WTC11 (cell line): Measurements from ENCODE around the gene OR2F2. TPM values are rescaled to one million over a fixed set of nuclear protein-coding genes. Genes with fewer than 3 reads are reported as not detected.

Experiments
- ATAC-seq: fragments of 200-7000 bp; cut with Tn5 transposase; 2 replicates; pipeline ENCODE4 v1.10.0; 2021; ENCODE audit warnings: mild to moderate bottlenecking, moderate library complexity
- CTCF ChIA-PET: fragments of 300-600 bp; sonication (Branson Sonifier 250); formaldehyde crosslinking; loops from one replicate; lab custom pipeline; 2021; ENCODE audit warnings: antibody characterized with exemption; lab: Charles Lee
- POLR2A ChIA-PET: fragments of 350-600 bp; sonication (Branson Sonifier 250); formaldehyde crosslinking; loops from one replicate; lab custom pipeline; 2021; ENCODE audit warnings: antibody characterized with exemption; lab: Charles Lee
- DNase-seq: peaks from one replicate; pipeline ENCODE4 v3.0.0; 2021; ENCODE audit warnings: low spot score
- H3K27ac Mint-ChIP-seq: 2 replicates; pipeline ENCODE4 v1.8.0; 2021; ENCODE audit warnings: mixed read lengths
- H3K27me3 Mint-ChIP-seq: 2 replicates; pipeline ENCODE4 v1.8.0; 2021; ENCODE audit warnings: low read depth, mild to moderate bottlenecking, moderate library complexity, mixed read lengths
- H3K36me3 Mint-ChIP-seq: 2 replicates; pipeline ENCODE4 v1.8.0; 2021; ENCODE audit warnings: mixed read lengths
- H3K4me1 Mint-ChIP-seq: 2 replicates; pipeline ENCODE4 v1.8.0; 2022; ENCODE audit warnings: mixed read lengths
- H3K4me3 Mint-ChIP-seq: 2 replicates; pipeline ENCODE4 v1.8.0; 2021; ENCODE audit warnings: mild to moderate bottlenecking, moderate library complexity, mixed read lengths
- H3K9me3 Mint-ChIP-seq: 2 replicates; pipeline ENCODE4 v1.8.0; 2021; ENCODE audit warnings: mixed read lengths
- EMX1 ChIP-seq: fragments of 250-450 bp; sonication (Bioruptor Pico); IDR thresholded peaks from 2 replicates; pipeline ENCODE4 v1.8.0; 2021; ENCODE audit warnings: mild to moderate bottlenecking
- KAT7 ChIP-seq: sonication (generic); formaldehyde crosslinking; IDR thresholded peaks from 2 replicates; pipeline ENCODE4 v1.8.1; 2023; ENCODE audit warnings: missing genetic modification reagents, mild to moderate bottlenecking, borderline replicate concordance
- NFATC4 ChIP-seq: fragments of 250-450 bp; sonication (Bioruptor Pico); IDR thresholded peaks from 2 replicates; pipeline ENCODE4 v1.9.0; 2021; ENCODE audit warnings: mild to moderate bottlenecking
- NFYB ChIP-seq: sonication (generic); formaldehyde crosslinking; conservative IDR thresholded peaks from 2 replicates; pipeline ENCODE4 v1.8.0; 2022; ENCODE audit warnings: low read depth, missing genetic modification reagents
- SMAD4 ChIP-seq: sonication (generic); formaldehyde crosslinking; IDR thresholded peaks from 2 replicates; pipeline ENCODE4 v1.8.0; 2022; ENCODE audit warnings: mild to moderate bottlenecking, missing genetic modification reagents
- TEAD1 ChIP-seq: sonication (generic); formaldehyde crosslinking; IDR thresholded peaks from 2 replicates; pipeline ENCODE4 v1.8.0; 2022; ENCODE audit warnings: mild to moderate bottlenecking, missing genetic modification reagents
- ZNF121 ChIP-seq: sonication (generic); formaldehyde crosslinking; IDR thresholded peaks from 2 replicates; pipeline ENCODE4 v1.8.0; 2023; ENCODE audit warnings: missing genetic modification reagents
- ZNF671 ChIP-seq: fragments of 250-450 bp; sonication (Bioruptor Pico); IDR thresholded peaks from 2 replicates; pipeline ENCODE4 v1.8.0; 2021; ENCODE audit warnings: mild to moderate bottlenecking
- total RNA-seq: library from RNA; stranded (reverse); gene quantifications from 3 replicates; pipeline ENCODE4 v1.2.3, GENCODE V29; 2021
- TF ChIP-seq, protein P1 (sequence below): sonication (generic); formaldehyde crosslinking; IDR thresholded peaks from 2 replicates; pipeline ENCODE4 v1.8.1; 2023; ENCODE audit warnings: mild to moderate bottlenecking, missing genetic modification reagents
- TF ChIP-seq, protein P2 (sequence below): sonication (generic); formaldehyde crosslinking; IDR thresholded peaks from 2 replicates; pipeline ENCODE4 v1.8.0; 2023; ENCODE audit warnings: missing genetic modification reagents, mild to moderate bottlenecking, borderline replicate concordance
- TF ChIP-seq, protein P3 (sequence below): sonication (generic); formaldehyde crosslinking; IDR thresholded peaks from 2 replicates; pipeline ENCODE4 v1.8.1; 2023; ENCODE audit warnings: mild to moderate bottlenecking, missing genetic modification reagents, moderate library complexity
- TF ChIP-seq, protein P4 (sequence below): fragments of 250-450 bp; sonication (Bioruptor Pico); IDR thresholded peaks from 2 replicates; pipeline ENCODE4 v1.8.0; 2021; ENCODE audit warnings: mild to moderate bottlenecking
- TF ChIP-seq, protein P5 (sequence below): sonication (generic); formaldehyde crosslinking; IDR thresholded peaks from 2 replicates; pipeline ENCODE4 v1.8.1; 2023; ENCODE audit warnings: mild to moderate bottlenecking, missing genetic modification reagents, borderline replicate concordance
- TF ChIP-seq, protein P6 (sequence below): sonication (generic); formaldehyde crosslinking; IDR thresholded peaks from 2 replicates; pipeline ENCODE4 v1.8.1; 2022; ENCODE audit warnings: mild to moderate bottlenecking, moderate library complexity, missing genetic modification reagents
- TF ChIP-seq, protein P7 (sequence below): sonication (generic); formaldehyde crosslinking; IDR thresholded peaks from 2 replicates; pipeline ENCODE4 v1.8.0; 2022; ENCODE audit warnings: mild to moderate bottlenecking, missing genetic modification reagents
- TF ChIP-seq, protein P8 (sequence below): sonication (generic); formaldehyde crosslinking; IDR thresholded peaks from 2 replicates; pipeline ENCODE4 v1.8.0; 2022; ENCODE audit warnings: mild to moderate bottlenecking, missing genetic modification reagents

OR2F2 gene
- total RNA-seq, 1 experiment from 2014 or later: not detected

DNA sequence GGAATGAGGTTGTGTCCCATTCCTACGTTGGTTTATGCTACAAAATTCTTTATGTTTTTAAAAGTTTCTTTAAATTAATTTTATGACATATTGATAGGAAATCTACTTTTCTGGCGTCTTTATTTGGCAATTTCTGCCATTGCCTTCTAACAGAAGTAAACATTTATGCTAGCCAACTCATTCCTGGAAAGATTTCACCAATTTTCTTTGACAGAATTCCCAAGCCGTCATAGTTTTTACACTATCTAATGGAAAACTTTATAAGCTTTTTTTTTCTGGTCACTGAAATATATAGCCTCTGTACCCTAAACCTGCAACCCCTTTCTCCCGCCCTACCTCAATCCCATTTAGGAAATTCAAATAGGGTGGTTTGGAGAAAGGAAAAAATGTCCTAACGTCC lies 26.9 kb upstream of the OR2F2 start (continued):
- TF ChIP-seq, protein P1, sequence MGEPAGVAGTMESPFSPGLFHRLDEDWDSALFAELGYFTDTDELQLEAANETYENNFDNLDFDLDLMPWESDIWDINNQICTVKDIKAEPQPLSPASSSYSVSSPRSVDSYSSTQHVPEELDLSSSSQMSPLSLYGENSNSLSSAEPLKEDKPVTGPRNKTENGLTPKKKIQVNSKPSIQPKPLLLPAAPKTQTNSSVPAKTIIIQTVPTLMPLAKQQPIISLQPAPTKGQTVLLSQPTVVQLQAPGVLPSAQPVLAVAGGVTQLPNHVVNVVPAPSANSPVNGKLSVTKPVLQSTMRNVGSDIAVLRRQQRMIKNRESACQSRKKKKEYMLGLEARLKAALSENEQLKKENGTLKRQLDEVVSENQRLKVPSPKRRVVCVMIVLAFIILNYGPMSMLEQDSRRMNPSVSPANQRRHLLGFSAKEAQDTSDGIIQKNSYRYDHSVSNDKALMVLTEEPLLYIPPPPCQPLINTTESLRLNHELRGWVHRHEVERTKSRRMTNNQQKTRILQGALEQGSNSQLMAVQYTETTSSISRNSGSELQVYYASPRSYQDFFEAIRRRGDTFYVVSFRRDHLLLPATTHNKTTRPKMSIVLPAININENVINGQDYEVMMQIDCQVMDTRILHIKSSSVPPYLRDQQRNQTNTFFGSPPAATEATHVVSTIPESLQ (CRISPR knock-in tag): no peak
- TF ChIP-seq, protein P2, sequence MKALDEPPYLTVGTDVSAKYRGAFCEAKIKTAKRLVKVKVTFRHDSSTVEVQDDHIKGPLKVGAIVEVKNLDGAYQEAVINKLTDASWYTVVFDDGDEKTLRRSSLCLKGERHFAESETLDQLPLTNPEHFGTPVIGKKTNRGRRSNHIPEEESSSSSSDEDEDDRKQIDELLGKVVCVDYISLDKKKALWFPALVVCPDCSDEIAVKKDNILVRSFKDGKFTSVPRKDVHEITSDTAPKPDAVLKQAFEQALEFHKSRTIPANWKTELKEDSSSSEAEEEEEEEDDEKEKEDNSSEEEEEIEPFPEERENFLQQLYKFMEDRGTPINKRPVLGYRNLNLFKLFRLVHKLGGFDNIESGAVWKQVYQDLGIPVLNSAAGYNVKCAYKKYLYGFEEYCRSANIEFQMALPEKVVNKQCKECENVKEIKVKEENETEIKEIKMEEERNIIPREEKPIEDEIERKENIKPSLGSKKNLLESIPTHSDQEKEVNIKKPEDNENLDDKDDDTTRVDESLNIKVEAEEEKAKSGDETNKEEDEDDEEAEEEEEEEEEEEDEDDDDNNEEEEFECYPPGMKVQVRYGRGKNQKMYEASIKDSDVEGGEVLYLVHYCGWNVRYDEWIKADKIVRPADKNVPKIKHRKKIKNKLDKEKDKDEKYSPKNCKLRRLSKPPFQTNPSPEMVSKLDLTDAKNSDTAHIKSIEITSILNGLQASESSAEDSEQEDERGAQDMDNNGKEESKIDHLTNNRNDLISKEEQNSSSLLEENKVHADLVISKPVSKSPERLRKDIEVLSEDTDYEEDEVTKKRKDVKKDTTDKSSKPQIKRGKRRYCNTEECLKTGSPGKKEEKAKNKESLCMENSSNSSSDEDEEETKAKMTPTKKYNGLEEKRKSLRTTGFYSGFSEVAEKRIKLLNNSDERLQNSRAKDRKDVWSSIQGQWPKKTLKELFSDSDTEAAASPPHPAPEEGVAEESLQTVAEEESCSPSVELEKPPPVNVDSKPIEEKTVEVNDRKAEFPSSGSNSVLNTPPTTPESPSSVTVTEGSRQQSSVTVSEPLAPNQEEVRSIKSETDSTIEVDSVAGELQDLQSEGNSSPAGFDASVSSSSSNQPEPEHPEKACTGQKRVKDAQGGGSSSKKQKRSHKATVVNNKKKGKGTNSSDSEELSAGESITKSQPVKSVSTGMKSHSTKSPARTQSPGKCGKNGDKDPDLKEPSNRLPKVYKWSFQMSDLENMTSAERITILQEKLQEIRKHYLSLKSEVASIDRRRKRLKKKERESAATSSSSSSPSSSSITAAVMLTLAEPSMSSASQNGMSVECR (CRISPR knock-in tag): no peak

DNA sequence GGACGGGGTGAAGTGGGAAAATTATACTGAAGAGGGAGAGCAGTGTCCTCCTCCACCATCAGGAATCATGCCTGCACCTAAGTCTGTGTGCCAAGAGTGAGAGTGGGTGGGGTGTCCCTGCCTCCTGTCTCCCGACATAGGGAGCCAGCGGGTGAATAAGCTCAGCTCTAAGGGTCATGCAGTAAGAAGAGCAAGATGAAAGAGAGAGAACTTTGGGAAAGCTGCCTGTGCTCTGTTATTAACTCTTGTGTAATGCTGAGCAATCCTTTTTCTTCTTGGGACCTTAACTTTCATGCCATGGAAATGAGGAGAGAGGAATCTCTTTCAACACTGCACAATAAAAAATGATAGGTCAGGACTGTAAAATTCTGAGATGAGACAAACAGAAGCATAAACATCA lies 25.2 kb upstream of the OR2F2 start:
- DNase-seq (no peak), ATAC-seq (no peak)
- Mint-ChIP-seq H3K4me1 (peaks cover 24% of the 10 kb centered on the region), H3K9me3 (no peaks in the 10 kb centered on the region), H3K4me3 (no peak overlapping the region), H3K27ac (no peak overlapping the region), H3K36me3 (no peaks in the 10 kb centered on the region), H3K27me3 (peaks cover 4% of the 10 kb centered on the region; the same call in 1 of the 2 replicates)
- POLR2A ChIA-PET: interaction anchor here (0.6 kb wide), 1 partner anchor 147 kb away, joined by 6 read pairs; no protein-coding TSS in a partner anchor
- CTCF ChIA-PET: interaction anchor here (2.5 kb wide), 1 partner anchor 17 kb away, joined by 7 read pairs; no protein-coding TSS in a partner anchor
- TF ChIP-seq EMX1 (CRISPR knock-in tag) (no peak), ZNF671 (no peak), SMAD4 (CRISPR knock-in tag) (no peak), KAT7 (CRISPR knock-in tag) (no peak), ZNF121 (CRISPR knock-in tag) (no peak)
- TF ChIP-seq, protein P3, sequence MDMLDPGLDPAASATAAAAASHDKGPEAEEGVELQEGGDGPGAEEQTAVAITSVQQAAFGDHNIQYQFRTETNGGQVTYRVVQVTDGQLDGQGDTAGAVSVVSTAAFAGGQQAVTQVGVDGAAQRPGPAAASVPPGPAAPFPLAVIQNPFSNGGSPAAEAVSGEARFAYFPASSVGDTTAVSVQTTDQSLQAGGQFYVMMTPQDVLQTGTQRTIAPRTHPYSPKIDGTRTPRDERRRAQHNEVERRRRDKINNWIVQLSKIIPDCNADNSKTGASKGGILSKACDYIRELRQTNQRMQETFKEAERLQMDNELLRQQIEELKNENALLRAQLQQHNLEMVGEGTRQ (CRISPR knock-in tag): no peak
- TF ChIP-seq, protein P4, sequence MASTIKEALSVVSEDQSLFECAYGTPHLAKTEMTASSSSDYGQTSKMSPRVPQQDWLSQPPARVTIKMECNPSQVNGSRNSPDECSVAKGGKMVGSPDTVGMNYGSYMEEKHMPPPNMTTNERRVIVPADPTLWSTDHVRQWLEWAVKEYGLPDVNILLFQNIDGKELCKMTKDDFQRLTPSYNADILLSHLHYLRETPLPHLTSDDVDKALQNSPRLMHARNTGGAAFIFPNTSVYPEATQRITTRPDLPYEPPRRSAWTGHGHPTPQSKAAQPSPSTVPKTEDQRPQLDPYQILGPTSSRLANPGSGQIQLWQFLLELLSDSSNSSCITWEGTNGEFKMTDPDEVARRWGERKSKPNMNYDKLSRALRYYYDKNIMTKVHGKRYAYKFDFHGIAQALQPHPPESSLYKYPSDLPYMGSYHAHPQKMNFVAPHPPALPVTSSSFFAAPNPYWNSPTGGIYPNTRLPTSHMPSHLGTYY: no peak

DNA sequence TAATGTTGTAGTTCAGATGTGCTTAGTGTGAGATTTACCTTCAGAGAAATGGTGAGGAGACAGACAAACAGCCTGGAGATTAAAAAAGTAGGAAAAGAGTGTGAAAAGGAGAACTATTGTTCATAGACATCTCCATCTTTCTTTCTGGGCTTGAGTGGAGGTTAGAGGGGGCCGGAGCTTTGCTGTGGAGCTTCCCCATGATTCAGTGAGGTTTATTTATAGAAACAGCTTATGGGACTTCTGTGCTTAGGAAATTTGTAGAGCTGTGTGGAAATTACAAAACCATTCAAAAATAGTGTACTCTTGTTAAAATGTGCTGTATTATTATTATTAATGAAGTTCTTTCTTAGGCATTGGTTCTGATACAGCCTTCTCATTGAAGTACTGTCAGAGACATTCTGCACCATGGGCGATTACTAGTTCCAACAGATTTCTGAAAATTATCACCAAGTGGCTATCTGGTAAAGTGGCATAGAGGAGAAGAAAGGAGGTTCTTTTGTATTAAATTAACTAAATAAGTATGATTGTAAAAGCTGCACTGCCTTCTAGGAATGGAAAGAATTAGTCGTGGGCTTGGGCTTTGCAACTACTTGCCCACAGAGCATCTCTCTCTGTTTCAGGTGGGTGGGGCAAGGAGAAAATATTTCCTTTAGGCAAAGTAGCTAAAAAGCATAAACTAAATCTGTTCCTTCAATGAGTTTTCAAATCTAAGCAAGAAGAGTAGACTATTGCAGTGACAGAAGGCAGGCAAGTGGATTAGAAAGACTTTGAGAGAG lies 24.4 kb upstream of the OR2F2 start:
- Mint-ChIP-seq H3K27ac (no peak overlapping the region), H3K36me3 (no peaks in the 10 kb centered on the region), H3K4me1 (peaks cover 18% of the 10 kb centered on the region), H3K4me3 (no peak overlapping the region), H3K9me3 (no peaks in the 10 kb centered on the region), H3K27me3 (no peaks in the 10 kb centered on the region)
- ATAC-seq (no peak), DNase-seq (no peak)
- CTCF ChIA-PET: interaction anchor here (1.1 to 2.5 kb wide), 2 partner anchors 18 to 217 kb away, joined by 3 to 7 read pairs; no protein-coding TSS in a partner anchor
- POLR2A ChIA-PET: interaction anchor here (0.6 kb wide), 1 partner anchor 146 kb away, joined by 6 read pairs; no protein-coding TSS in a partner anchor
- TF ChIP-seq, protein P5, sequence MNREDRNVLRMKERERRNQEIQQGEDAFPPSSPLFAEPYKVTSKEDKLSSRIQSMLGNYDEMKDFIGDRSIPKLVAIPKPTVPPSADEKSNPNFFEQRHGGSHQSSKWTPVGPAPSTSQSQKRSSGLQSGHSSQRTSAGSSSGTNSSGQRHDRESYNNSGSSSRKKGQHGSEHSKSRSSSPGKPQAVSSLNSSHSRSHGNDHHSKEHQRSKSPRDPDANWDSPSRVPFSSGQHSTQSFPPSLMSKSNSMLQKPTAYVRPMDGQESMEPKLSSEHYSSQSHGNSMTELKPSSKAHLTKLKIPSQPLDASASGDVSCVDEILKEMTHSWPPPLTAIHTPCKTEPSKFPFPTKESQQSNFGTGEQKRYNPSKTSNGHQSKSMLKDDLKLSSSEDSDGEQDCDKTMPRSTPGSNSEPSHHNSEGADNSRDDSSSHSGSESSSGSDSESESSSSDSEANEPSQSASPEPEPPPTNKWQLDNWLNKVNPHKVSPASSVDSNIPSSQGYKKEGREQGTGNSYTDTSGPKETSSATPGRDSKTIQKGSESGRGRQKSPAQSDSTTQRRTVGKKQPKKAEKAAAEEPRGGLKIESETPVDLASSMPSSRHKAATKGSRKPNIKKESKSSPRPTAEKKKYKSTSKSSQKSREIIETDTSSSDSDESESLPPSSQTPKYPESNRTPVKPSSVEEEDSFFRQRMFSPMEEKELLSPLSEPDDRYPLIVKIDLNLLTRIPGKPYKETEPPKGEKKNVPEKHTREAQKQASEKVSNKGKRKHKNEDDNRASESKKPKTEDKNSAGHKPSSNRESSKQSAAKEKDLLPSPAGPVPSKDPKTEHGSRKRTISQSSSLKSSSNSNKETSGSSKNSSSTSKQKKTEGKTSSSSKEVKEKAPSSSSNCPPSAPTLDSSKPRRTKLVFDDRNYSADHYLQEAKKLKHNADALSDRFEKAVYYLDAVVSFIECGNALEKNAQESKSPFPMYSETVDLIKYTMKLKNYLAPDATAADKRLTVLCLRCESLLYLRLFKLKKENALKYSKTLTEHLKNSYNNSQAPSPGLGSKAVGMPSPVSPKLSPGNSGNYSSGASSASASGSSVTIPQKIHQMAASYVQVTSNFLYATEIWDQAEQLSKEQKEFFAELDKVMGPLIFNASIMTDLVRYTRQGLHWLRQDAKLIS: no peak
- TF ChIP-seq ZNF671: no peak
- TF ChIP-seq, protein P6, sequence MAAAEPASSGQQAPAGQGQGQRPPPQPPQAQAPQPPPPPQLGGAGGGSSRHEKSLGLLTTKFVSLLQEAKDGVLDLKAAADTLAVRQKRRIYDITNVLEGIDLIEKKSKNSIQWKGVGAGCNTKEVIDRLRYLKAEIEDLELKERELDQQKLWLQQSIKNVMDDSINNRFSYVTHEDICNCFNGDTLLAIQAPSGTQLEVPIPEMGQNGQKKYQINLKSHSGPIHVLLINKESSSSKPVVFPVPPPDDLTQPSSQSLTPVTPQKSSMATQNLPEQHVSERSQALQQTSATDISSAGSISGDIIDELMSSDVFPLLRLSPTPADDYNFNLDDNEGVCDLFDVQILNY (CRISPR knock-in tag): no peak
- TF ChIP-seq, protein P7, sequence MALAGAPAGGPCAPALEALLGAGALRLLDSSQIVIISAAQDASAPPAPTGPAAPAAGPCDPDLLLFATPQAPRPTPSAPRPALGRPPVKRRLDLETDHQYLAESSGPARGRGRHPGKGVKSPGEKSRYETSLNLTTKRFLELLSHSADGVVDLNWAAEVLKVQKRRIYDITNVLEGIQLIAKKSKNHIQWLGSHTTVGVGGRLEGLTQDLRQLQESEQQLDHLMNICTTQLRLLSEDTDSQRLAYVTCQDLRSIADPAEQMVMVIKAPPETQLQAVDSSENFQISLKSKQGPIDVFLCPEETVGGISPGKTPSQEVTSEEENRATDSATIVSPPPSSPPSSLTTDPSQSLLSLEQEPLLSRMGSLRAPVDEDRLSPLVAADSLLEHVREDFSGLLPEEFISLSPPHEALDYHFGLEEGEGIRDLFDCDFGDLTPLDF: no peak
- TF ChIP-seq NFYB (CRISPR knock-in tag): no peak
- TF ChIP-seq NFATC4 (CRISPR knock-in tag): no peak
- TF ChIP-seq, protein P8, sequence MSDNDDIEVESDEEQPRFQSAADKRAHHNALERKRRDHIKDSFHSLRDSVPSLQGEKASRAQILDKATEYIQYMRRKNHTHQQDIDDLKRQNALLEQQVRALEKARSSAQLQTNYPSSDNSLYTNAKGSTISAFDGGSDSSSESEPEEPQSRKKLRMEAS (CRISPR knock-in tag): no peak
- no peak for TF ChIP-seq ZNF121 (CRISPR knock-in tag)
- no peak for TF ChIP-seq TEAD1 (CRISPR knock-in tag)
